Testis (tissue), 2 donors: ENCODE measurements around the gene CCDC154.

ENCODE experiments used
- POLR2A ChIP-seq: fragments of 450-650 bp; IDR thresholded peaks from one replicate; pipeline ENCODE4 v1.6.1; 2017; ENCODE audit warnings: antibody characterized with exemption, mild to moderate bottlenecking, moderate library complexity
- TF ChIP-seq, protein P1 (sequence below), 3 experiments: fragments of 450-650 bp in 2 of 3; fragments of 200-600 bp in 1 of 3; sonication (generic) in 1 of 3; IDR thresholded peaks; one replicate each; pipeline ENCODE4 v1.5.1; 2016 to 2019; ENCODE audit warnings: antibody characterized with exemption in 3 of 3, mild to moderate bottlenecking in 2 of 3, moderate library complexity in 1 of 3

DNA sequence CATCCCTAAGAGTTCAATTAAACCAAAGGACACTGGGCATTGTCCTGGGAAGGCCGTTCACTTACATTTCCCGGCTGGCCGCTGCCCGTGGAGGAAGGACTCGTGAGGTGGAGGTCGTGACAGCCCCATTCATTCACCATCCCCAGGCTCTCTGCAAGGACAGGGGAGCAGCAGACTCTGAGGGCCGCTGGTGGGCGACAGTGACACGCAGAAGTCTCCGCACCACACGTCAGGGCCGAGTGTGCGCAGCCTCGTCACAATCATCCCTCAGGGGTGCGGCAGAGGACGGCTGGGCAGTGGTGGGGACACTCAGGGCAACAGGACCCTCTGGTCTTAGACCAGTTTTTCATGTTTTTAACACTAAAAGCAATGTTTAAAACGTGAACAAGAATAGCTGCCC, 51.5 kb downstream of the CCDC154 start:
- TF ChIP-seq, protein P1, sequence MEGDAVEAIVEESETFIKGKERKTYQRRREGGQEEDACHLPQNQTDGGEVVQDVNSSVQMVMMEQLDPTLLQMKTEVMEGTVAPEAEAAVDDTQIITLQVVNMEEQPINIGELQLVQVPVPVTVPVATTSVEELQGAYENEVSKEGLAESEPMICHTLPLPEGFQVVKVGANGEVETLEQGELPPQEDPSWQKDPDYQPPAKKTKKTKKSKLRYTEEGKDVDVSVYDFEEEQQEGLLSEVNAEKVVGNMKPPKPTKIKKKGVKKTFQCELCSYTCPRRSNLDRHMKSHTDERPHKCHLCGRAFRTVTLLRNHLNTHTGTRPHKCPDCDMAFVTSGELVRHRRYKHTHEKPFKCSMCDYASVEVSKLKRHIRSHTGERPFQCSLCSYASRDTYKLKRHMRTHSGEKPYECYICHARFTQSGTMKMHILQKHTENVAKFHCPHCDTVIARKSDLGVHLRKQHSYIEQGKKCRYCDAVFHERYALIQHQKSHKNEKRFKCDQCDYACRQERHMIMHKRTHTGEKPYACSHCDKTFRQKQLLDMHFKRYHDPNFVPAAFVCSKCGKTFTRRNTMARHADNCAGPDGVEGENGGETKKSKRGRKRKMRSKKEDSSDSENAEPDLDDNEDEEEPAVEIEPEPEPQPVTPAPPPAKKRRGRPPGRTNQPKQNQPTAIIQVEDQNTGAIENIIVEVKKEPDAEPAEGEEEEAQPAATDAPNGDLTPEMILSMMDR (IDR thresholded peaks at IDR 0.05), result no peak
- TF ChIP-seq POLR2A, result no peak
